Mesothelial cell of epicardium (in vitro differentiated cells): ENCODE measurements around the gene ANKS6. TPM values are rescaled to one million over a fixed set of nuclear protein-coding genes. Genes with fewer than 3 reads are reported as not detected.

Experiments
- DNase-seq, 2 experiments: peaks; one replicate each; pipeline ENCODE4 v3.0.0; 2021; ENCODE audit warnings: low spot score in 2 of 2; ENCODE audit not compliant: unreplicated experiment in 2 of 2
- H3K27ac Mint-ChIP-seq: 2 replicates; pipeline ENCODE4 v1.8.0; 2021; ENCODE audit warnings: mixed read lengths
- H3K27me3 Mint-ChIP-seq: 2 replicates; pipeline ENCODE4 v1.8.0; 2021; ENCODE audit warnings: low read depth, mixed read lengths
- H3K36me3 Mint-ChIP-seq: 2 replicates; pipeline ENCODE4 v1.8.0; 2021; ENCODE audit warnings: mixed read lengths
- H3K4me1 Mint-ChIP-seq: 2 replicates; pipeline ENCODE4 v1.8.0; 2021; ENCODE audit warnings: mixed read lengths
- H3K4me3 Mint-ChIP-seq: 2 replicates; pipeline ENCODE4 v1.8.0; 2021; ENCODE audit warnings: mild to moderate bottlenecking, moderate library complexity, mixed read lengths
- H3K9me3 Mint-ChIP-seq: 2 replicates; pipeline ENCODE4 v1.8.0; 2021; ENCODE audit warnings: mixed read lengths
- CTCF ChIP-seq: fragments of 200-600 bp; sonication (generic); IDR thresholded peaks from one replicate; pipeline ENCODE4 v1.5.0; 2021; ENCODE audit warnings: antibody characterized with exemption; ENCODE audit not compliant: unreplicated experiment
- total RNA-seq: library from RNA; stranded (reverse); gene quantifications from 3 replicates; pipeline ENCODE4 v1.2.1, GENCODE V29; 2021

The ANKS6 gene
- total RNA-seq, 1 donor from 2014 or later = 42.0 TPM

- H3K27ac Mint-ChIP-seq = no peak overlapping the region
- H3K27me3 Mint-ChIP-seq = no peaks in the 10 kb centered on the region
- H3K36me3 Mint-ChIP-seq = peaks cover 2% of the 10 kb centered on the region
- H3K4me1 Mint-ChIP-seq = peaks cover 4% of the 10 kb centered on the region
- no peak for TF ChIP-seq CTCF
- DNase-seq = no peak
- H3K4me3 Mint-ChIP-seq = no peak overlapping the region
- no peaks in the 10 kb centered on the region for H3K9me3 Mint-ChIP-seq
Measured at GRCh38 chr9:98832768-98833089, 36.4 kb upstream of the ANKS6 start.

GRCh38 chr9:98831696-98832095, 35.3 kb upstream of the ANKS6 start:
- Mint-ChIP-seq H3K27me3 (no peaks in the 10 kb centered on the region), H3K4me1 (peaks cover 4% of the 10 kb centered on the region), H3K4me3 (no peak overlapping the region), H3K27ac (no peak overlapping the region), H3K36me3 (peaks cover 2% of the 10 kb centered on the region), H3K9me3 (no peaks in the 10 kb centered on the region)
- no peak for DNase-seq
- TF ChIP-seq CTCF = no peak

GRCh38 chr9:98830554-98830953, 34.2 kb upstream of the ANKS6 start:
- DNase-seq = no peak
- no peak overlapping the region for H3K27ac Mint-ChIP-seq
- H3K27me3 Mint-ChIP-seq = no peaks in the 10 kb centered on the region
- no peak for TF ChIP-seq CTCF
- no peaks in the 10 kb centered on the region for H3K9me3 Mint-ChIP-seq
- H3K36me3 Mint-ChIP-seq = peaks cover 2% of the 10 kb centered on the region
- H3K4me3 Mint-ChIP-seq = no peak overlapping the region
- H3K4me1 Mint-ChIP-seq = peaks cover 4% of the 10 kb centered on the region

GRCh38 chr9:98829766-98830165, 33.4 kb upstream of the ANKS6 start:
- no peak for TF ChIP-seq CTCF
- Mint-ChIP-seq H3K4me3 (no peak overlapping the region), H3K9me3 (no peaks in the 10 kb centered on the region), H3K36me3 (peaks cover 2% of the 10 kb centered on the region), H3K27ac (no peak overlapping the region), H3K4me1 (peaks cover 4% of the 10 kb centered on the region), H3K27me3 (no peaks in the 10 kb centered on the region)
- no peak for DNase-seq

- no peak overlapping the region for H3K27ac Mint-ChIP-seq
- no peaks in the 10 kb centered on the region for H3K9me3 Mint-ChIP-seq
- H3K27me3 Mint-ChIP-seq = no peaks in the 10 kb centered on the region
- TF ChIP-seq CTCF = no peak
- peaks cover 4% of the 10 kb centered on the region for H3K4me1 Mint-ChIP-seq
- peaks cover 6% of the 10 kb centered on the region for H3K36me3 Mint-ChIP-seq
- DNase-seq = no peak
- H3K4me3 Mint-ChIP-seq = no peak overlapping the region
Measured at GRCh38 chr9:98826716-98827115, 30.4 kb upstream of the ANKS6 start.

- peaks cover 6% of the 10 kb centered on the region for H3K36me3 Mint-ChIP-seq
- H3K9me3 Mint-ChIP-seq = no peaks in the 10 kb centered on the region
- no peak overlapping the region for H3K4me3 Mint-ChIP-seq
- no peak for DNase-seq
- peaks cover 4% of the 10 kb centered on the region for H3K4me1 Mint-ChIP-seq
- H3K27ac Mint-ChIP-seq = no peak overlapping the region
- no peaks in the 10 kb centered on the region for H3K27me3 Mint-ChIP-seq
- TF ChIP-seq CTCF = no peak
Measured at GRCh38 chr9:98825414-98825813, 29.1 kb upstream of the ANKS6 start.
